ENCODE results near the gene CBX5.

The CBX5 gene

GRCh38 chr12:54272214-54272613 lies 7.7 kb downstream of the CBX5 start:
- in situ Hi-C loops (cut with MboI; ENCODE audit: low sequenced_read_pairs) = no loop called here

DNA sequence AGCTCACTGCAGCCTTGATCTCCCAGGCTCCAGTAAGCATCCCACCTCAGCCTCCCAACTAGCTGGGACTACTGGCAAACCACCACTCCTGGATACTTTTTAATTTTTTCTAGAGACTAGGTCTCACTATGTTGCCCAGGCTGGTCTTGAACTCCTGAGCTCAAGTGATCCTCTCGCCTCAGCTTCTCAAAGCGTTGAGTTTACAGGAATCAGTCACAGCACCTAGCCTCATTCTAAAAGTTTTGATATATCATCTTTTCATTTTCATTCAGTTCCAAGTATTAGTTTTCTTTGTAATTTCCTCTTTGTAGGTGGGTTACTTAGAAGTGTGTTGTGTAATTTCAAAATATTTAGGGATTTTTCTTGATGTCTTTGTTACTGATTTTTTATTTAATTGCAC lies 9.6 kb downstream of the CBX5 start:
- in situ Hi-C loops (cut with MboI; ENCODE audit: low sequenced_read_pairs) = no loop called here

GRCh38 chr12:54266852-54267251 lies 13.1 kb downstream of the CBX5 start:
- in situ Hi-C loops (cut with MboI; ENCODE audit: low sequenced_read_pairs) = no loop called here

DNA sequence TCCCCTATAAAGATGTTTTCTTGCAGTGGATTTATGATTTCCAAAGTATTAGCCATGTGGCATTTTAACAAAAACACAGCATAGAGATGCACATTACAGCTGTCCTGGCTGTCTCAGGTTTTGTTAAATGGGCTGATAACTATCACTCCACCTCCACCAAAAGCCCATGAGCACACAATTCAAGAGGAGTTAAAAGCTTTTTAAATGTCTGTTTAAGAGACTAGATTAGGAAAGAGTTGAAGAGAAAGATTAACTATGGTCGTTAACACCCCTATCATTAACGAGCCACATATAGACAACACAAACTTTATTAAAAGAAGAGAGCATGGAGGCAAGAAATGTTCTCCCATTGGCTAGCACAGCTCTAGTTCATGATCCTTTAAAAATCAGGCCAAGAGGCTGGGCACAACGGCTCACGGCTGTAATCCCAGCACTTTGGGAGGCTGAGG lies 14.5 kb downstream of the CBX5 start:
- in situ Hi-C loops (cut with MboI; ENCODE audit: low sequenced_read_pairs) = no loop called here

- in situ Hi-C loops (cut with MboI; ENCODE audit: low sequenced_read_pairs) = no loop called here
These were observed 17.5 kb downstream of the CBX5 start for GRCh38 chr12:54262403-54262925.

- in situ Hi-C loops (cut with MboI; ENCODE audit: low sequenced_read_pairs) = no loop called here
These were observed 18.0 kb downstream of the CBX5 start for GRCh38 chr12:54261815-54262402.

DNA sequence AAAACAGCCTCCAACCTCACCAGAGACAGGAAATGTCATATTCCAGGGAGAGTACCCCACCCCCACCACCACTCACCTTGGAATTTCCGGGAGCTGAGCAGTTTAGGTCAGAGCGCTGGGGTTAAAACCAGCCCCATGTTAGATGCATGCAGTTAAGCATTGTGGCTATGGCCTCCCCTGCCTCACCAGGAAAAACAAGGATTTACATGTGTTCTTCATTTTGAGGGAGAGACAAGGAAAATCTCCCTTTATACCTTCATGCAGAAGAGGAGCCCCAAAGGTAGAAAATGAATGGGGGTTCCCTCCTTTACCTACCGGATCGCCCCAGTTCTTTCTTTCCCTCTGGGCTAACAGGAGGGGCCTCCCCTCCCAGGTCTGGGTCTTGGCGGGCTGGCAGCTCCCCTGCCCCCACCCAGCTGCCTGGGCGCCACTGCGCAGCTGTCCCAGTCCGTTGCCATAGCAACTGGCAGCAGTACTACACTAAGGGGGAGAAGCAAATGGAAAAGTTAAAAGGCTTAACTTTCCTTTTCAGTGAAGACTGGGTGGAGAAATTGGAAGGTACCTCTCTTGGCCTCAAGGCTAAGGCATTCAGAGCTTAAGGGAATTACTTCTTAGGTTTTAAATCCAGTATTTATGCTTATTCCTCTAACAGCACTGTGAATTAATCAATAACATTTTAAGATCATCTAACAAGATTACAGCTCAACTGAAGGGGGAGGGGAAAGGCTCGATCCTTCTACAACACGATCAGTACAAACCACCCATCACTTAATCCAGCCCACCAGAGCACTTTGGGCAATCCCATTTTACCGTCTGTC lies 20.5 kb downstream of the CBX5 start:
- in situ Hi-C loops (cut with MboI; ENCODE audit: low sequenced_read_pairs) = no loop called here

GRCh38 chr12:54258201-54258681 lies 21.7 kb downstream of the CBX5 start:
- in situ Hi-C loops (cut with MboI; ENCODE audit: low sequenced_read_pairs) = no loop called here

DNA sequence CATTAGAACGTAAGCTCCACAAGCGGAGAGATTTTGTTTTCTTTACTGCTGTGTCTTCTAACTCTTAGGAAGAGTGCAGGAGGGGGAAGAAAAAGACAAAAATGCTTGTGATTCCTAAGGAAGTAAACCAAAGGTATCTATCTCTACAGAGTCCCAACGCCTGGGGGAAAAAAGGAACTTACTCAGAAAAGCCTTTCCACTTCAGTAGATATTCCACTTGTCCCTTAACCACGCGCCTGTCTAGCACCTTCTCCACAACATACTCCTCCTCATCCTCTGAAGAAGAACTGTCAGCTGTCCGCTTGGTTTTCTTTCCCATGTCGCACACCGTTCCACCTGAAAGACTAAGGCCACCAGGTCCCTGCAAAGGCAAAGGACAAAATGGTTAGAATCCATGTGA lies 22.6 kb downstream of the CBX5 start:
- in situ Hi-C loops (cut with MboI; ENCODE audit: low sequenced_read_pairs) = no loop called here

DNA sequence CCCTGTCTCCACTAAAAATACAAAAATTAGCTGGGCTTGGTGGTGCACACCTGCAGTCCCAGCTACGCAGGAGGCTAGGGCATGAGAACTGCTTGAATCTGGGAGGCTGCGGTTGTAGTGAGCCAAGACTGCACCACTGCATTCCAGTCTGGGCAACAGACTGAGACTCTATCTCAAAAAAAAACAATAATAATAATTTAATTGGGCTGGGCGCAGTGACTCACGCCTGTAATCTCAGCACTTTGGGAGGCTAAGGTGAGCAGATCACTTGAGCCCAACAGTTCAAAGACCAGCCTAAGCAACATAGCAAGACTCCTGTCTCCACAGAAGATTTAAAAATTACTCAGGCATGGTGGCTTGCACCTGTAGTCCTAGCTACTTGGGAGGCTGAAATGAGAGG lies 26.7 kb downstream of the CBX5 start:
- in situ Hi-C loops (cut with MboI; ENCODE audit: low sequenced_read_pairs) = no loop called here

- in situ Hi-C loops (cut with MboI; ENCODE audit: low sequenced_read_pairs) = no loop called here
These were observed 28.1 kb downstream of the CBX5 start for GRCh38 chr12:54251667-54252284.

DNA sequence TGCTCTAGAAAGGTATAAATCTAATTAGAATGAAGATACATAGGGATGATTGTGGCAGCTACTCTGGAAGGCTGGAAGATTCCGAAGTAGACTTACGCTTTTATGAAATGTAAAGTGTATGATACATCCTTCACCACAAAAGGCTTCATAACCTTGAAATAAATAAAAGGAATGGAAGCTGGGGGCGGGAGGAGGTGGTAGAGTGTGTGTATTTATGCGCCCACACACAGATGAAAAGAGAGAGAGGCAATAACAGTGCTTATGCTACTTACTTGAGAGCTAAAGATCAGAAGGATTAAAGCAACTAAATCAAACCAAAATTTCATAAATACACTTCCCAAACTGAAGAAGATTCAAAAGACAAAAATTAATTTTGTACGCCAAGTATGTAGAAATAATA lies 30.4 kb downstream of the CBX5 start:
- in situ Hi-C loops (cut with MboI; ENCODE audit: low sequenced_read_pairs) = no loop called here

DNA sequence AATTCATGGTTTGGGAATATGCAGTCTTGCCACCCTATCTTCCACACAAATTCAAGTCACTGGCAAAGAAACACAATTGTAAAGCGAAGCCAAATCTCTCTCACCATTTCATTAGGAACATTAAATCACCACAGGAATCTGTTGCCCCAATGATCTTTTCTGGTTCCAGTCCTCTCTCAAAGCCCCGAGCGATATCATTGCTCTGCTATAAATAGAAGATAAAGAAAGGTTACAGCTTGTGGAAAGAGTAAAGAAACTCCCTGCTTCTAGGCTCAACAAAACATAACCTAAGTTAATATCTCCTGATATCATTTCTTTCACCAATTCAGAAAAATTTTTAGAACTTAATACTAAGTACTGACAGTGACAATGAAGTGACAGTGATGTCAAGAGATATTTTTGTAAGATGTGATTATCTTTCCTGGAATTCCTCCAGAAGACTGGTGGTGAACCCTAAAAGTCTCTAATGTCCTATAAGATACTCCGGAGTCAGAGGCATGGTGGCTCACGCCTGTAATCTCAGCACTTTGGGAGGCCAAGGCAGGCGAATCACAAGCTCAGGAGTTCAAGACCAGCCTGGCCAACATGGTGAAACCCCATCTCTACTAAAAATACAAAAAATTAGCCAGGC lies 33.8 kb downstream of the CBX5 start:
- in situ Hi-C loops (cut with MboI; ENCODE audit: low sequenced_read_pairs) = no loop called here

DNA sequence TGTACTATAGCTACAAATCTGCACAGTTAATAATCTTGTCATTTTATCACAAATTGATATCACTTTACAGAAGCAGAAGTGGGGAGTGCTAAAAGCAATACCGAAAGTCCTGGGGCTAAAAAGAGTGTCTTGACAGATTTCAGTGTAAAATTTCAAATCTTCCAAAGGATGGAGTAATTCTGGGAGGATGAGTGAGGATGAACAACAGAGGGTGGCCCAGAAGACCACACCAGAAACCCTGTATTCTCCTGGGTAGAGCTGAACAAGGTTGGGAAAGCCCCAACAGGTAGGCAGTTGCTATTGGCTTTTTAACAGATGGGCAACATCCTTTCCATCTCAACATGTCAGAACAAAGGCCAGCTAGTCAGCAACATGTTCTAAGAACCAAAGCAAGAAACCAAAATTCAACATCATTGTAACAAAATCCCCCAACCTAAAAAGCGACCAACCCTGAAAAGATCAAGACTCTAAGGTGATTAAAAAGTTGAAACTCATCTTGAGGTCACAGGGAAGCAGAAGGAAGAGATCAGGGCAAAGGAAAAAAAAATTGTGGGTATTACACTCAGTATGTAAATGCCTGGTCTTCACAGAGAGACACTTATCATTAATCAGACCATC lies 38.8 kb downstream of the CBX5 start:
- in situ Hi-C loops (cut with MboI; ENCODE audit: low sequenced_read_pairs) = no loop called here

DNA sequence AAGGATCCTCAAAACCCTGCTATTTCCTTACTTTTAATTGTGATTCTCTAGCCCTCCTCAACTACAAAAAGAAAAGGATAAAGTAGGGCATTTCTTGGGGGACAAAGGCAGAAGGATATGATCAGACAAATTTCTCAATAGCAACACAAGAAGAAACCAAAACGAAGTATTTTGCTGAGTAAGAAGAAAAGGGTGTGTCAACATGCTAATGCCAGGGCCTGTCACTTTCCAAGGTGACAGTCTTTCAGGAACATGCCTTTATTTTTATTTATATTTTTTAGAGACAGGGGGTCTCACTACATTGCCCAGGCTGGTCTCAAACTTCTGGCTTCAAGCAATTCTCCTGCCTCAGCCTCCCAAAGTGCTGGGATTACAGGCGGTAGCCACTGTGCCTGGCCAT lies 39.8 kb downstream of the CBX5 start:
- in situ Hi-C loops (cut with MboI; ENCODE audit: low sequenced_read_pairs) = no loop called here

DNA sequence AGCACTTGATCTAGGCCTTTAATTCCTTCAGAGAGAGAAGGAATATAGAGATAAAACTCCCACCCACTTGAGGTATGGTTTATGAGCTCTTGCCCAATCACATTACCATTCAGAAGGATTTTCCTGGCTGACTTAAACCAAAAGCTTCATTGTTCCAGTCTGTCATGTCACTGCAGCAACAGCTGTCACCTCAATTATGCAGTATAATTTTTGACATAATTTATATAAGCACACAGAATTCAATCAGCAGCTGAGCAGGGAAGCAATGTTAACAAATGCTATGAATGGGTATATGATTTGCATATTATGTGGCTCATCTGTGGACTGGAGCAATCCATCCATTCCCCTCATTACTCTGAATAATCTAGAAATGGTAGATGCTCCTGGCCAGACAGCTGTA lies 40.3 kb downstream of the CBX5 start:
- in situ Hi-C loops (cut with MboI; ENCODE audit: low sequenced_read_pairs) = loop anchor here (10.0 kb wide), 1 partner anchor 135 kb away; no protein-coding TSS in a partner anchor

DNA sequence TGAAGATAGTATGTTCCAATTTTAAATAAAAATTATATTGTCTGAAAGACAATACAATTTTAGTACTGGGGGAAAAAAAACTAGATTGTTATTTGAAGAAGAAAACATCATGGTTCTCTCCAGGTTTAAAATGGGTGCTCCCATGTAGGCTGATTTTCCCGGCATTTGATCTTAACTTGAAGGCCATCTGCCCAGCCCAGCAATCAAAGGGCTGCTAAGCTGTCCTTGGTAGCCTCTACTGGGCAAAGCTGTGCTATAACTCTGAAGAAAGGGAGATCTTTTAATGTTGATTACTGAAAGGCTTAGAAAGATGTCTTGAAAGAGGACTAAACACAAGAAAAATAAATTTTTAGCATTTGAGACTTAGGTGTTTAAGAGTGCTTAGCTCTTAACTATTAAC lies 41.4 kb downstream of the CBX5 start:
- in situ Hi-C loops (cut with MboI; ENCODE audit: low sequenced_read_pairs) = loop anchor here (10.0 kb wide), 1 partner anchor 136 kb away; no protein-coding TSS in a partner anchor

DNA sequence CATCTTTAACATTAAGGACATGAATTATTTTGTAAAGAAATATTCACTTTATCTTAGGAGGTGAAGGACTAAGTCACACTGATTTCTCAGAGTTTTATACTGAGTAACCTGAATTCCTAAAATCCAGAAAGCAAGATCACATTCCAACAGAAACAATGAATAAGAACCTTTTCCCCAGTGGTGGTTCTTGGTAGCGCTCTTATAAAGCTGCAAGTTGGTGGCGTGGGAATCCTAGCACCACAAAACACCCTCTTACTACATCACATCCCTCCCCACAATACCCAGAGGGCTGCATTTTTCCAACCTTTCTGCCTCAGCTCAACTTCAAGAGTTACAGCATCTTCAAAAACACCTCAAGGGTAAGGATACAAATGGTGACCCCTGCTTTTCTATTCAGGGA lies 47.1 kb downstream of the CBX5 start:
- in situ Hi-C loops (cut with MboI; ENCODE audit: low sequenced_read_pairs) = loop anchor here (10.0 kb wide), 1 partner anchor 142 kb away; no protein-coding TSS in a partner anchor

DNA sequence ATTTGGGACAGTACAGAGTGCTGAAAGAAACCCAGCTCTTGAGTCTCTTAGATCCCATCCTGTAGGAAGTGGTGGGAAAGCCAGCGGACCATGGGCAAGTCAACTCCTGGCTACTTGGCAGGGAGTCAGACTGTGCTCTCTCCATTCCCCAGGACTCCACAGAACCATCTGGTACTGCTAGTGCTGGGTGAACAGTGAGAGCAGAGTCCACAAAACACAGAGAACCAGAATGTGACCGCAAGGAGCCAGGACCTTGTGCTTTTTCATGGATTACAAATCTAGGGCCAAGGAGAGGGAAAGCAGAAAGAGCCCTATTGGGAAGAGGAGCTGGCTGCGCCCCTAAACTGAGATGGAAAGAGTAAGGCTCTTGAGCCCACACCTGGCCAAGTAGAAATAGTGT lies 48.7 kb downstream of the CBX5 start:
- in situ Hi-C loops (cut with MboI; ENCODE audit: low sequenced_read_pairs) = loop anchor here (10.0 kb wide), 1 partner anchor 144 kb away; no protein-coding TSS in a partner anchor

GRCh38 chr12:54230555-54230954 lies 49.4 kb downstream of the CBX5 start:
- in situ Hi-C loops (cut with MboI; ENCODE audit: low sequenced_read_pairs) = loop anchor here (10.0 kb wide), 1 partner anchor 144 kb away; no protein-coding TSS in a partner anchor

Measured in HL-60/S4 treated with retinoic acid at 250 ng/mL for 4 days and 3 days (cell line).